ENCODE measurements around the gene PARP6. TPM values are rescaled to one million over a fixed set of nuclear protein-coding genes. Genes with fewer than 3 reads are reported as not detected.

PARP6 gene
- 10 to 100 TPM; 46.2 to 81.0 TPM for total RNA-seq

GRCh38 chr15:72272213-72272996, at the start of gene PARP6:
Gene PARP6, minus strand, starts transcription at chr15:72272554. Its CDS starts 5,077 bp downstream, at chr15:72267477.
- Mint-ChIP-seq H3K4me1 (peaks cover 19% of the 10 kb centered on the region), H3K9me3 (no peaks in the 10 kb centered on the region), H3K4me3 (peak within 1 kb of the TSS; percentile 93), H3K27ac (peak within 1 kb of the TSS; percentile 93), H3K27me3 (no peaks in the 10 kb centered on the region), H3K36me3 (ENCODE audit: low read depth) (peaks cover 39% of the 10 kb centered on the region)
- peak; percentile 98 for ATAC-seq (replicated peaks)

- ATAC-seq (replicated peaks): peak; percentile 83
- H3K27ac Mint-ChIP-seq: peak within 1 kb of the TSS; percentile 74
- H3K4me3 Mint-ChIP-seq: peak within 1 kb of the TSS; percentile 86
- H3K36me3 Mint-ChIP-seq (ENCODE audit: low read depth): no peaks in the 10 kb centered on the region
- H3K4me1 Mint-ChIP-seq: peaks cover 16% of the 10 kb centered on the region
- H3K27me3 Mint-ChIP-seq: no peaks in the 10 kb centered on the region
- H3K9me3 Mint-ChIP-seq: no peaks in the 10 kb centered on the region
These were observed 47.8 kb upstream of the PARP6 start, which contains the start of gene CELF6 for GRCh38 chr15:72319985-72320671. Gene CELF6, minus strand, starts transcription at chr15:72320157. Its CDS starts 283 bp downstream, at chr15:72319874.

GRCh38 chr15:72319360-72319984, 47.1 kb upstream of the PARP6 start:
- peak; percentile 65 for ATAC-seq (replicated peaks)
- Mint-ChIP-seq H3K4me1 (peaks cover 16% of the 10 kb centered on the region), H3K27me3 (no peaks in the 10 kb centered on the region), H3K36me3 (ENCODE audit: low read depth) (no peaks in the 10 kb centered on the region), H3K9me3 (no peaks in the 10 kb centered on the region), H3K4me3 (peak overlapping the region; percentile 86), H3K27ac (peak overlapping the region; percentile 37)

- Mint-ChIP-seq H3K9me3 (no peaks in the 10 kb centered on the region), H3K4me1 (peaks cover 16% of the 10 kb centered on the region), H3K4me3 (peak overlapping the region; percentile 68), H3K27me3 (no peaks in the 10 kb centered on the region), H3K27ac (peak overlapping the region; percentile 37), H3K36me3 (ENCODE audit: low read depth) (no peaks in the 10 kb centered on the region)
- ATAC-seq (replicated peaks): no peak
These were observed 46.1 kb upstream of the PARP6 start for GRCh38 chr15:72318408-72318942.

- Mint-ChIP-seq H3K27ac (no peak overlapping the region), H3K4me1 (peaks cover 14% of the 10 kb centered on the region), H3K9me3 (no peaks in the 10 kb centered on the region), H3K27me3 (no peaks in the 10 kb centered on the region), H3K4me3 (no peak overlapping the region), H3K36me3 (ENCODE audit: low read depth) (no peaks in the 10 kb centered on the region)
- no peak for ATAC-seq (replicated peaks)
These were observed 43.5 kb upstream of the PARP6 start for GRCh38 chr15:72315706-72316370.

GRCh38 chr15:72313881-72314280, 41.5 kb upstream of the PARP6 start:
- peaks cover 4% of the 10 kb centered on the region for H3K4me1 Mint-ChIP-seq
- H3K27me3 Mint-ChIP-seq: no peaks in the 10 kb centered on the region
- no peaks in the 10 kb centered on the region for H3K36me3 Mint-ChIP-seq (ENCODE audit: low read depth)
- H3K4me3 Mint-ChIP-seq: no peak overlapping the region
- H3K9me3 Mint-ChIP-seq: no peaks in the 10 kb centered on the region
- no peak overlapping the region for H3K27ac Mint-ChIP-seq
- ATAC-seq (replicated peaks): no peak

GRCh38 chr15:72313448-72313840, 41.1 kb upstream of the PARP6 start:
- H3K9me3 Mint-ChIP-seq: no peaks in the 10 kb centered on the region
- no peaks in the 10 kb centered on the region for H3K36me3 Mint-ChIP-seq (ENCODE audit: low read depth)
- H3K4me3 Mint-ChIP-seq: no peak overlapping the region
- no peak for ATAC-seq (replicated peaks)
- no peak overlapping the region for H3K27ac Mint-ChIP-seq
- H3K4me1 Mint-ChIP-seq: peaks cover under 1% of the 10 kb centered on the region
- no peaks in the 10 kb centered on the region for H3K27me3 Mint-ChIP-seq

GRCh38 chr15:72312605-72313447, 40.5 kb upstream of the PARP6 start:
- Mint-ChIP-seq H3K27me3 (no peaks in the 10 kb centered on the region), H3K9me3 (no peaks in the 10 kb centered on the region), H3K36me3 (ENCODE audit: low read depth) (no peaks in the 10 kb centered on the region), H3K4me3 (no peak overlapping the region), H3K4me1 (no peaks in the 10 kb centered on the region), H3K27ac (no peak overlapping the region)
- ATAC-seq (replicated peaks): peak; percentile 90

- no peak for ATAC-seq (replicated peaks)
- peaks cover 11% of the 10 kb centered on the region for H3K4me1 Mint-ChIP-seq
- no peaks in the 10 kb centered on the region for H3K36me3 Mint-ChIP-seq (ENCODE audit: low read depth)
- no peaks in the 10 kb centered on the region for H3K27me3 Mint-ChIP-seq
- H3K9me3 Mint-ChIP-seq: no peaks in the 10 kb centered on the region
- no peak overlapping the region for H3K4me3 Mint-ChIP-seq
- H3K27ac Mint-ChIP-seq: peak overlapping the region; percentile 47
These were observed 34.7 kb upstream of the PARP6 start for GRCh38 chr15:72307026-72307425.

GRCh38 chr15:72306211-72306785, 33.9 kb upstream of the PARP6 start:
- H3K4me1 Mint-ChIP-seq: peaks cover 11% of the 10 kb centered on the region
- no peaks in the 10 kb centered on the region for H3K27me3 Mint-ChIP-seq
- H3K27ac Mint-ChIP-seq: peak overlapping the region; percentile 80
- H3K36me3 Mint-ChIP-seq (ENCODE audit: low read depth): no peaks in the 10 kb centered on the region
- peak; percentile 60 for ATAC-seq (replicated peaks)
- H3K4me3 Mint-ChIP-seq: no peak overlapping the region
- no peaks in the 10 kb centered on the region for H3K9me3 Mint-ChIP-seq

- ATAC-seq (replicated peaks): no peak
- H3K27me3 Mint-ChIP-seq: no peaks in the 10 kb centered on the region
- no peak overlapping the region for H3K4me3 Mint-ChIP-seq
- H3K9me3 Mint-ChIP-seq: no peaks in the 10 kb centered on the region
- H3K27ac Mint-ChIP-seq: no peak overlapping the region
- peaks cover 11% of the 10 kb centered on the region for H3K4me1 Mint-ChIP-seq
- H3K36me3 Mint-ChIP-seq (ENCODE audit: low read depth): no peaks in the 10 kb centered on the region
These were observed 32.2 kb upstream of the PARP6 start for GRCh38 chr15:72304596-72304995.

- H3K27me3 Mint-ChIP-seq: no peaks in the 10 kb centered on the region
- H3K4me3 Mint-ChIP-seq: no peak overlapping the region
- no peaks in the 10 kb centered on the region for H3K9me3 Mint-ChIP-seq
- ATAC-seq (replicated peaks): no peak
- H3K27ac Mint-ChIP-seq: no peak overlapping the region
- peaks cover 11% of the 10 kb centered on the region for H3K4me1 Mint-ChIP-seq
- H3K36me3 Mint-ChIP-seq (ENCODE audit: low read depth): no peaks in the 10 kb centered on the region
These were observed 30.6 kb upstream of the PARP6 start for GRCh38 chr15:72302955-72303354.

GRCh38 chr15:72289597-72290325, 17.4 kb upstream of the PARP6 start:
- Mint-ChIP-seq H3K27ac (no peak overlapping the region), H3K4me3 (no peak overlapping the region), H3K27me3 (no peaks in the 10 kb centered on the region), H3K9me3 (no peaks in the 10 kb centered on the region), H3K36me3 (ENCODE audit: low read depth) (no peaks in the 10 kb centered on the region), H3K4me1 (no peaks in the 10 kb centered on the region)
- ATAC-seq (replicated peaks): no peak

Data from activated T-helper 17 cell treated with anti-CD3 and anti-CD28 coated beads, Interleukin-2, amount 50 U/mL, for 72 hours (primary cell).